Fibroblast of mammary gland (primary cell): ENCODE data around the gene MRGPRX2.

Experiments used
- DNase-seq: peaks from one replicate; pipeline ENCODE4 v3.0.0-alpha.2; 2010; ENCODE audit warnings: low read depth
- H3K4me3 ChIP-seq: 2 replicates; pipeline ENCODE4 v1.5.1; 2011; ENCODE audit warnings: low read depth, mild to moderate bottlenecking, low read length, moderate library complexity; ENCODE audit not compliant: control insufficient read depth
- TF ChIP-seq, protein P1 (sequence below): conservative IDR thresholded peaks from 2 replicates; pipeline ENCODE4 v1.5.1; 2011; ENCODE audit warnings: low read depth, low read length, inconsistent platforms; ENCODE audit not compliant: control insufficient read depth, insufficient read depth

Gene MRGPRX2

DNA sequence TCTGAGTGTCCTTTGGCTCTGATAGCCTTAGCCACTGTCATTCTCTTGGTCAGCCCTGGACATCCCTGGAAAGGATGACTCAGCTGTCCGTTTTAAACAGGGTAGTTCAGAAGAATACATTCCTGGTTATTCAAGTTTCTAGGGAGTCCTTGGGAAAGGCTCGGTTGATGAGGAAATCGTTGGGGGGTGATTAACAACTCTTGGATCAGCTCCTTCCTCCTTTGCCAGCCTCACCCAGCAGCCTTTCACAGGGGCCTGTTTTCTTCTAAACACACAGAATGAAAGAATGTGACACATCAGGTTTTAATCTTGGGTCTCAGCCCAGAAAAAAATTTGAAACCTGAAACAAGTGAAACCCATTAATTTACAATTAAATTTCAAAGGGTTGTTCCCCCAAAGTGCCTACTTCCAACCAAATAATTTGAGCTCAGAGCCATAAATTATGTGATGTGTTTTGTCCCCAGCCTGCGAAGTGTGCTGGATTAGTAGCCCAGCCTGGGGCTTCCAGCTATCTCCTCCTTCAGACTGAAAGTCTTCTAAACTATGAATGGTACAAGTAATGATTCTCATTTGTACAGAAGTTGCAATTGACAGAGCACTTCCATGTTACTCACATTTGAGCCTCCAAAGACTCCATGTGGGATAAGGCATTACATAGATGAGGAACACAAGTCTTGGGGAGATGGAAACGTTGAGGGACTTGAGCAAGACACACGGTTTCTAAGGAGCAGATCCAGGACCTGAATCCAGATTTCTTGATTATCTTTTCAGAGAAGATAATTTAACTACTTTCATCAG is 19.3 kb upstream of the MRGPRX2 start:
- peak; percentile 94 for DNase-seq
- TF ChIP-seq, protein P1, sequence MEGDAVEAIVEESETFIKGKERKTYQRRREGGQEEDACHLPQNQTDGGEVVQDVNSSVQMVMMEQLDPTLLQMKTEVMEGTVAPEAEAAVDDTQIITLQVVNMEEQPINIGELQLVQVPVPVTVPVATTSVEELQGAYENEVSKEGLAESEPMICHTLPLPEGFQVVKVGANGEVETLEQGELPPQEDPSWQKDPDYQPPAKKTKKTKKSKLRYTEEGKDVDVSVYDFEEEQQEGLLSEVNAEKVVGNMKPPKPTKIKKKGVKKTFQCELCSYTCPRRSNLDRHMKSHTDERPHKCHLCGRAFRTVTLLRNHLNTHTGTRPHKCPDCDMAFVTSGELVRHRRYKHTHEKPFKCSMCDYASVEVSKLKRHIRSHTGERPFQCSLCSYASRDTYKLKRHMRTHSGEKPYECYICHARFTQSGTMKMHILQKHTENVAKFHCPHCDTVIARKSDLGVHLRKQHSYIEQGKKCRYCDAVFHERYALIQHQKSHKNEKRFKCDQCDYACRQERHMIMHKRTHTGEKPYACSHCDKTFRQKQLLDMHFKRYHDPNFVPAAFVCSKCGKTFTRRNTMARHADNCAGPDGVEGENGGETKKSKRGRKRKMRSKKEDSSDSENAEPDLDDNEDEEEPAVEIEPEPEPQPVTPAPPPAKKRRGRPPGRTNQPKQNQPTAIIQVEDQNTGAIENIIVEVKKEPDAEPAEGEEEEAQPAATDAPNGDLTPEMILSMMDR = no peak
- no peak overlapping the region for H3K4me3 ChIP-seq

DNA sequence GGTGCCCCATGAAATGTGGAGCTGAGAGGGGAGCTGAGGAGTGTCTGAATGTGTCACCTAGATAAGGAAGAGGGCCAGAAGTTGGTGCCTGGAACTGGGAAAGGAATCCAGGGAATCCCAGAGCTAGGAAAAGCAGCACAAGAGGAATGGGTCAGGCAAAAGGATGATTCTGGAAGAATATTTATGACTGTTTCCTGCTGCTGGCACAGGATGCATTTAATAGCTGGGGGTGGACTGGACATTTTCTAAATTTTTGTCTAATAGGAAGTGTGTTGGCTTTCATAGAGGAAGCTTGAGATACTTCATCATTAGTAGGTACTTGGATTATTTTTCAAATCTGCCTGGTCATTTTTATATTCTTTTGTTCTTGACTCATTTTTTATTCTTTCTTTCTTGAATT is 17.4 kb upstream of the MRGPRX2 start:
- no peak for DNase-seq
- H3K4me3 ChIP-seq = no peak overlapping the region
- TF ChIP-seq, protein P1 = no peak

DNA sequence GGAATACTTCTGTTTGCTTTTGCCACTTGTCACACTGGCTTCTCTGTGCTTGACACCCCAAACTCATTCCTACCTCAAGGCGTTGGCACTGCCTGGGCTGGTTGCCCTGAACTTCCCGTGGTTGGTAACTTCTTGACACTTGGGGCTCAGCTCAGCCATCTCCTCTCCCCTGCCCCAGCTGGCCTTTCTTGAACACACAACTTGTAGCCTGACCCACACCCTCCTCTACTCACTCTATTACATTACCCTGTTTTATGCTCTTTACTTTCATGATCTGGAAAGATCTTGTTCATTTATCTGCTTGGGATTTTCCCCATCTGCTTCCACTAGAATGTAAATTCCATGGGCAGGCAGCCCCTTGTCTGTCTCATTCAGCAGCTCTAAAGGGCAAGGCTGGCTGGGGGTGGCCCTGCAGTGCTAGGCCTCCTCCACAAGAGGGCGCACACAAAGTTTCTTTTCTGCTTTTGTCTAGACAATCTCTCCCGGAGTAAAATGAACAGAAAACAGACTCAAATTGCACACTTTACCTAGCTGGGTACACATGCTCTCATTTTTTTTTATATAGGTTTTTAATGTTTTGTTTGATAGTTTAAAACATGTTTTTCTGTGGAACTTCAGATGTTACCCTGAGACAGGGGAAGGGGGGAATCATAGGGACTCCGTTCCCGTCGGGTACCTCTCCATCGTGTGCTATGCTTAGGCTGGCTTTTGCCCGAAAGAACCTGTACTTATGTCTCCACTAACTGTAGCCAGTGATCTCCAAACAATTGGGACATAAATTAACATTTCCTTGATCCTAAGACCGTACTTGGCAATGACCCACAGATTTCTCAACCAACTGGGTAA is 16.4 kb upstream of the MRGPRX2 start:
- peak; percentile 37 for DNase-seq
- TF ChIP-seq, protein P1 = peak; percentile 93
- no peak overlapping the region for H3K4me3 ChIP-seq

DNA sequence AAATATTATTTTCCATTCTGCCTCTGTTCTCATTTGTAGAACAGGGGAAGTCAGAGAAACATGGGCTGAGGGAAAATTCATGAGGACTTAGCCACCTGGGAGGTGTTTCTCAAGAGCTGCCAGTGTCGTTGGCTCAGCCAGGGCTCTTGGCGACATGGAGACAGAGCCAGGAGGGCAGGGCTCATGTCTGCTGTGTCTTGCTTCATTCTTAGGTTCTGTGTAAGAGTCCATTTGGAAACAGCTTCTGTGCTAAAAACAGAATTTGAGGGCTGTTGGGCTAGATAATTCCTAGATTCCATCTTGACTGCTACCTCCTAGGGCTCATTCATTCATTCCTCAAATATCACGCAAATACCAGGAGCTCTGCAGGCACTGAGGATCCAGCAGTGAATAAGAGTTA is 15.1 kb upstream of the MRGPRX2 start:
- TF ChIP-seq, protein P1 = no peak
- no peak for DNase-seq

DNA sequence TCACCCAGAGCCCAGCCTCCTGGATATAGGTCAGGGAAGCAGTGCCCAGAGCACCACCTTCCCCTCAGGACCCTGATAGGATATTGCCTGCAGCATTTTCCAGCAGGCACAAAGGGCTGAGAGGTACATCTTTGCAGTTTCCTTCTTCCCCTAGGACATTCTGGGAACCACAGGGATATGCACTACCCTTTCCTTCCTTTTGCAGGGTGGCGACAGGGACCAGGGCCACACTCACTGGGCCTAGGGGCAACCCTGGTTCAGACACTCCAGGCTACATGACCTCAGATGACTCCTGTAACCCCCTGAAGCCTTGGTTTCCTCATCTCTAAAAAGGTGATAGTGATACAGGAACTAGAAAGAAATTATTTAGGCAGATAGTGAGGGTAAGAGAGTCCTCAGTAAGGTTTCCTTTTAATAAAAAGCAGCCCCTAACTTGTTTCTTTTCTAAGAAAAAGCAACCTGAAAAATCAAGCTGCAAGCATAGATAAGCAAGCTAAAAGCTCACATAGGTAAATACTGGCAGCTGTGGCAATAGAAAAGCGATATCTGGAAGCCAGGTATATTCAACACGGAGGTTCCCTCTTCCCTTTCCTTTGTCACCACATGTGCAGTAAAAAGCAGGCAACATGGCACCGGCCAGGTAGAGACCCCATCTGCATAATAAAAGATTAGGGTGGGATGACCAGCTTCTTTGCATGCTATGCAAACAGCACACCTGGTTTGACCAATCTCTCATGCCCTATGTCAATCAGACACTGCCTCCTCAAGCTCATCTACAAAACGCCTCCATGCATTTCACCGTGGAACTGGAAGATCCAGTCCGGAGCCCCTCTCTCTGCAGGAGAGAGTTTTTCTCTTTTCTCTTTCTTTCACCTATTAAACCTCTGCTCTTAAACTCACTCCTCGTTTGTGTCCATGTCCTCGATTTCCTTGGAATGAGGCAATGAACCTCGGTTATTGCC is 13.2 kb upstream of the MRGPRX2 start:
- no peak for DNase-seq
- no peak overlapping the region for H3K4me3 ChIP-seq
- TF ChIP-seq, protein P1 = no peak

More for the DNA sequence above, 15.1 kb upstream of the MRGPRX2 start:
- H3K4me3 ChIP-seq = no peak overlapping the region

DNA sequence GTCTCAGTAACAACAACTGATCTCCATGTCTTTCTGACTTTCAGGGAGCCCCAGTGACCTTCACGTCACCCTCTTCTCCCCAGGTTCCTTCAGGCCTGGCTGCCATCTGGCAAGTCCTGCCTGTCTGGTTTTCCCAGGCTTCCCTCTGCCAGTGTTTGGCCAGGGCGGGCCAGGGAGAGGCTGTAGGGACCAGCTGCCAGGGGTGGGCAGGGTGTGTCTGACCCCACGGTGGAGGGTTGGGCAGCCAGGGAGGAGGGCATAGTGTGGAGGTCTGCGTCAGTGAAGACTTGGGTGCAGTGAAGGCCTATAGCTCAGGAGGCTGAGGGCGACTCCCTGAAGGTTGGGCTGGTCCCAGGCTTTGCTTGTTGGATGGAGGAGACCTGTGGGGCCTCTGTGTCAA is 11.9 kb upstream of the MRGPRX2 start:
- no peak overlapping the region for H3K4me3 ChIP-seq
- DNase-seq = no peak
- TF ChIP-seq, protein P1 = no peak
